Inflammatory macrophage treated with lipopolysaccharide for 4 hours (primary cell): Measurements from ENCODE around the gene TPO.

Source experiments
- DNase-seq: peaks from one replicate; pipeline ENCODE4 v3.0.0-alpha.2; 2020

TPO gene

DNA sequence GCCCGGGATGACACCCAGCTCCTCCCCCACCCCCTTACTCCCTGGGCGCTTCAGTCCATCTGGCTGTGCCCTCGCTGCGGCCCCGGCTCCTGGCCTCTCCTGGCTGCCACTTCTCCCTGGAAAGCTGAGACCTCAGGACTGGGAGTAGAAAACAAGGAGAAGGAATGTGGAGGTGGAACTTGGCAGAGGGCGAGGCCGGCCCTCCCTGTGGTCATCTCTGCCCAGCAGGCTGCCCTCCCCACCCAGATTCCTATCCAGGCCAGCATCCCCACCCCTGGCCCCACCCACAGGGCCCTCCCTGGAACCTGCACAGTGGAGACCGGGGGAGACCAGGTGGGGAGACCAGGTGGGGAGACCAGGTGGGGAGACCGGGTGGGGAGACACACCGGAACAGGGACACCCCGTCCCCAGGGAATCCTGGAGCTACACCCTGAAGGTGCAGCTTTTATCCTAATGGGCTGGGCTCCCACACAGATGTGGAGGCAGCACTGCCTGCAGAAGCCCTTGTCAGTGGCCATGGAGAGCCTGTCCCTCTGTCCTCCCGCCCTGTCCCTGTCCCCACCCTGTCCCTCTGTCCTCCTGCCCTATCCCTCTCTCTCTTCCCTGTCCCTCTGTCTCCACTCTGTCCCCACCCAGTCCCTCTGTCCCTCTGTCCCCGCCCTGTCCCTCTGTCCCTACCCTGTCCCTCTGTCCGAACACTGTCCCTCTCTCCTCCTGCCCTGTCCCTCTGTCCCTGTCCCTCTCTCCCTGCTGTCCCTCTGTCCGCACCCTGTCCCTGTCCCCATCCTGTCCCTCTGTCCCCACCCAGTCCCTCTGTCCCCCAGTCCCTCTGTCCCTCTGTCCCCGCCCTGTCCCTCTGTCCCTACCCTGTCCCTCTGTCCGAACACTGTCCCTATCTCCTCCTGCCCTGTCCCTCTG is 173.9 kb downstream of the TPO start:
- no peak for DNase-seq

DNA sequence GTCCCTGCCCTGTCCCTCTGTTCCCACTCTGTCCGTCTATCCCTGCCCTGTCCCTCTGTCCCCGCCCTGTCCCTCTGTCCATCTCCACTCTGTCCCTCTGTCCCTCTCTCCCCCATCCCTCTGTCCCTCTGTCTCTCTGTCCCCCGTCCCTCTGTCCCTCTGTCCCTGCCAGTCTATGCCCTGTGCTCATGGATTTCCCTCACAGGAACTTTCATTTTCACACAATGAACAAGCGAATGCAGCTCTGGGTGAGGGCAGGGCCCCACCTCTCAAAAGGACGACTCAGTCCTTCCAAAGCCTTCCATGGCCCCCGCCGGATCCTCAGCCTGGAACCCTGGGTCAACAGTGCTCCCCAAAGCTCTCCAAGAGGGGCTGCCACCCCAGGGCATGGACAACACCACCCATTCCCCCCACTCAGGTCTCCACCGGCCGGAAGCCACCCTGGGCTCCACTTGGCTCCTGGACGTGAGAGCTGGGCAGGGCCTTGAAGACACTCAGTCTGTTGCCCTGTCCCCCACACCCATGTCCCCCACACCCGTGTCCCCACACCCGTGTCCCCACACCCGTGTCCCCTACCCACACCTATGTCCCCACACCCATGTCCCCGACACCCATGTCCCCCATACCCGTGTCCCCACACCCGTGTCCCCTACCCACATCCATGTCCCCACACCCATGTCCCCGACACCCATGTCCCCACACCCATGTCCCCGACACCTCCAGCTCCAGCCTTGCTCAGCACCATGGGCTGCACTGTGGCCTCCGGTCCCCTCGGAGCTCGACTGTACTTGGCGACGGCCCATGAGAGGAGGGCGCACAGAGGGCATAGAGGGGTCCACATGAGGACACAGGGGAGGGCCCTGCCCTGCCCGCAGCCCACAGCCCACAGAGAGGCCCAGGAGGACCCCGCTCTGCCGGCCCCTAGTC is 175.1 kb downstream of the TPO start:
- no peak for DNase-seq

DNA sequence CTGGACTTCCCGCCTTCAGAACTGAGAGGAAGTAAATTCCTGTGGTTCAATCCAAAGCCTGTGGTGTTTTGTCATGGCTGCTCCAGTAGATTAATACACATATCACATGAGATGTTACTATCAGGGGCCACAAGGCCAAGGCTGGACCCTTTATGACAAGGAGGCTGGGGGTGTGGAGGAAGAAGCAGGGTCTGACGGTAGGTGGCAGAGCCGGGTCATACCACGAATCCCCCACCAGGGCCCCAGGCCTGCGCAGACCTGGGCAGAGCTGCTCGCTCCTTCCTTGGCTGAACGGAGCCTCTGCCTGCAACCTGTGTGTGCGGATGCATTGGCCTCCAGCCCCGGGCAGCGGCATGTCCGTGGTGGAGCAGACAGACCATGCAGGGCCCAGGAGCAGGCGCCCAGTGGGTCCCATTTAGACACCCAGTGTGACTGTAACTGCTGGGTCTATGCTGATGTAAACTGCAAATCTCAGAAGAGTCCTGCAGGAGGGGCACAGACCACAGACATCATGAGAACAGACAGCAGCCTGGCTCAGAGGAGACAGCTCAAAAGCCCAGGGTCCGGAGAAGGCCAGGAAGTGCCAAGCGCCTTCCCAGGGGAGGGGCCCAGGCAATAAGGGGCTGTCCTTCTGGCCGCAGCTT is 175.8 kb downstream of the TPO start:
- DNase-seq, result no peak

DNA sequence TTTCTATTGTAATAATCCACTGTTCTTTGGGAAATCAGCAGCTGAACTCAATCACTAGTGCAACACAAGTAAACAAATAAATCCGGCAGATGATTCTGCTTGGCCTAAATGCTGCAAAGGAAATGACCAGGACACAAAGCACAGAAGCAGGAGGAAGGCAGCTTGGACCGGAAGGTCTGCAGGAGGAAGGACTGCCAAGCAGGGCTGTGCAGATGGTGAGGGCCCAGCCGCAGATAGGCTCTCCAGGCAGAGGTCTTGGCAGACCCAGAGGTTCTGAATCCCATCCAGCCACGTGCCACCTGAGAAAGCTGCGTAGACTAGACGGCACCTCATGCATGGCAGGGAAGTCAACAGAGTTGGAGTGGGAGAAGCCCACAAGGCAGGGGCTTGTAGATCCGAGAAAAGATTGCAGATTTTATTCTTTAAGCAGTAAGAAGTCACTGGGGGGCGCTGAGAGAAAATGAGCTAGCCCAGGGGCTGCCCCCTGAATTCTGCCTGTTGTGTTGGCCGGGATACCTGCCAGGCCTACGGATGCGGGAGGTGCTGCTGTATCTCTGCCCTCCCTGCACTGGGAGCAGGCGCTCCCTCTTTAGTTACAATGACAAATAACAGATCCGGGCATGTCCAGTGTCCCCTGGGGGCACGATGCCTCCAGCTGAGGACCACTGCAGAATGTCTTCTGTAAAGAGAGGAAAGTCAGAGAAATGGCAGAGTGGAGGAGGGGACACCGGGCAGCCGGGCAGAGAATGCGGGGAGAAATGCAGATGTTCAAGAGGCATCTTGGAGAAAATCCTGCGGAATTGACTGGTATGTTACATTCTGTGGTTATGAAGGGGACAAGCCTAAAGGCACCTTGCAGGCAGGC is 177.6 kb downstream of the TPO start:
- DNase-seq, result no peak

DNA sequence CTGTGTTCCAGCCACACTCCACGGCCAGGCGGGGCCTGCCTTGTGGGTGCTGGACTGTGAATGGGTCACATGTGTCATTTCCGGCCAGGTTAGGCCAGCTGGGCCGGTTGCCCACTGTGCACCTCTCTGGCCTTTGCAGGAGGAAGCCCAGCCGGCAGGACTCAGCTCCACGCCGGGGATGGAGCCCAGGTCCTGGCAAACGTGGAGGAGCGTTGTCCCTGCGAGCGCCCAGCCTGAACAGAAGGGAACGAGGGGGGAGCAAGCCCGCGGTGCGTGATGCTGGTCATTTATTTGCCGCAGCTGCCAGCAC is 178.2 kb downstream of the TPO start:
- no peak for DNase-seq
